Activated T-helper 9 cell treated with anti-CD3 and anti-CD28 coated beads, Interleukin-2, amount 50 U/mL, for 16 hours (primary cell): ENCODE results near the gene STK33.

ENCODE experiments used
- DNase-seq: peaks from one replicate; pipeline ENCODE4 v3.0.0-alpha.2; 2020; ENCODE audit warnings: low read depth

Gene STK33

GRCh38 chr11:8373519-8374432, 220.3 kb downstream of the STK33 start:
- DNase-seq = no peak

DNA sequence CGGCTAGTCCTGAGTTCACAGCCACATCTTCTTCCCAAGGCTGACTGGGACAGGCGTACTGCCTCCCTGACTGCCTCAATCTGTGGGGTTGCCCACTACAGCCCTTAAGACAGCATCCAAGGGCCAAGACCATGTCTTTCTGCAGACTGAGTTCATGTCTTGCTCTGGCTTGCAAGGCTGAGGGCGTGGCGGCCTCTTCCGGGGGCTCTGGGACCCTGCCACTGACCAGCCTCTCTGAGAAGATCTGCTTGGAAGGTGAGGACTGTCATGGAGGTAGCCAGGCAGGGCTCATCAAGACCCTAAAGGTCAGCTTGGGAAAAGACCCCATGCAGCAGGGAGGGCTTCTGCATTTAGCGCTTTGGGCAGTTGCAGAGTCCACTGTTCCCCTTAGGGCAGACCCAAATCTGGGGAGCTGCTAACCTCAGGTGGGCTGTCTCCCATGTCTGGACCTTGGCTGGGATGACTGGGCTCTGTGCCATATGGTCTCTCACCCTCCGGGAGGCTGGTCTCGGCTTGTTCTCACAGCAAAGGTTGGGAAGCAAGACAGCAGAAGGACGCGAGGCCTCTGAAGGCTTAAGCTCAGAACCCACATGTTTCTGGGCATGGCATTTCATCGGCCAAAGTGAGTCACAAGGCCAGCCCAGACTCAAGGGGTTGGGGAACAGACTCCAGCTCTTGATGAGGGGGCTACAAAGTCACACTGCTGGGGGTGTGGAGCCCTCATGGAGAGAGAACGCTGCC, 221.2 kb downstream of the STK33 start:
- DNase-seq = no peak

GRCh38 chr11:8371516-8371884, 222.5 kb downstream of the STK33 start:
- DNase-seq = no peak

- no peak for DNase-seq
Measured at GRCh38 chr11:8370812-8371515, 223.1 kb downstream of the STK33 start.

- no peak for DNase-seq
Measured at GRCh38 chr11:8369592-8370205, 224.3 kb downstream of the STK33 start.

- no peak for DNase-seq
Measured at GRCh38 chr11:8368772-8369171, 225.3 kb downstream of the STK33 start.

DNA sequence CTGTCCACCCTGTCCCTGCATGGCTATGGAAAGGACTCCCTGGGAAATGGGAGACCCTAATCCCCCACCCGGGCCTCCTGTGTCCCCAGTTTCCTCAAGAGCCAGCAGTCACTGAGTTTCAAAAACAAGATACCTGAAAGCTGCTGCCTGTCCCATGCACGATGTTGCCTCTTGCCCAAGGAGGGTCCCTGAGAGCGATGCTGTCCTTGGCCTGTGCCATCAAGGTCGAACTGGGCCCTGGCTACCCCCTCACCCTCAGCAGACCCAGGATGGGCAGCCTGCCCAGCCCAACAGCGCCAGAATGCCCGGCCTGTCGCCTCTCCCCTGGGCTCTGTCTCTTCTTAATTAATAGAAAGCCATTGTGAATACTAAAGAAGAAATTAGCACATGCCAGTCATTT, 225.8 kb downstream of the STK33 start:
- DNase-seq = no peak

DNA sequence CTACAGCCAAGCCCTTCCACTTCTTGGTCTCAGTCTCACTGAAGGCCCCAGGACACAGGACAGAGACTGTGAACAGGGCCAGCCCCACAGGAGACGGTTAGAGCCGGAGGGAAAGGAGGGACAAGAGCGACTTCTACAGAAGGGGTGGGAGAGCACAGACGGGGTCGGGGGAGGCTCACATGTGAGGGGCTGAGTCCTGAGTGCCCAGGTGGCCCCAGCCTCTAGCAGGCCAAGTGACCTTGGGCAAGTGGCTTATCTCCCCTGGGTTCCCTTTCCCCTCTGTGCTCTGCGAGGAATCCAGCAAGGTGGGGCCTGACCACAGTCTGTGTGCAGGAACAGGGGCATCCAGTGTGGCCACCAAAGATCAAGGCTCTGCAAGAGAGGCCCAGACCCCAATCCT, 227.7 kb downstream of the STK33 start:
- DNase-seq = no peak

GRCh38 chr11:8365216-8365941, 228.6 kb downstream of the STK33 start:
- no peak for DNase-seq

GRCh38 chr11:8363921-8364320, 230.1 kb downstream of the STK33 start:
- no peak for DNase-seq

DNA sequence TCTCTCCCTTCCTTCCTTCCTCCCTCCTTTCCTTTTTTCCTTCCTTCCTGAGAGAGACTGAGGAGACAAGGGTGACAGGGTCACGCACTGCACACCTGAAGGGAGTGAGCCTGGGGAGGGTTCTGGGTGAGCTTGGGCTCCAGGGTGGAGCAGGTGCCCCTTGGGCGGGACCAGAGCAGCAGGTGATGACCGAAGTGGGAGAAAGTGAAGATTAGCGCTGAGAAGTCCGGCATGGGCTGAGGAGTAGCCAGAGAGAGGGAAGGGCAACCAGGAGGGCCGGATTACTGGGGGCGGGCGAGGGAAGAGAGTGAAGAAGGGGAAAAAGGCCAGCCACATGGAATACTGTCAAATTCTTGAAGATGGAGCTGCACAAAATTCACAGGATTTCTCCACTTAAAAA, 231.1 kb downstream of the STK33 start:
- DNase-seq = no peak

- DNase-seq = no peak
Measured at GRCh38 chr11:8362491-8362890, 231.5 kb downstream of the STK33 start.

DNA sequence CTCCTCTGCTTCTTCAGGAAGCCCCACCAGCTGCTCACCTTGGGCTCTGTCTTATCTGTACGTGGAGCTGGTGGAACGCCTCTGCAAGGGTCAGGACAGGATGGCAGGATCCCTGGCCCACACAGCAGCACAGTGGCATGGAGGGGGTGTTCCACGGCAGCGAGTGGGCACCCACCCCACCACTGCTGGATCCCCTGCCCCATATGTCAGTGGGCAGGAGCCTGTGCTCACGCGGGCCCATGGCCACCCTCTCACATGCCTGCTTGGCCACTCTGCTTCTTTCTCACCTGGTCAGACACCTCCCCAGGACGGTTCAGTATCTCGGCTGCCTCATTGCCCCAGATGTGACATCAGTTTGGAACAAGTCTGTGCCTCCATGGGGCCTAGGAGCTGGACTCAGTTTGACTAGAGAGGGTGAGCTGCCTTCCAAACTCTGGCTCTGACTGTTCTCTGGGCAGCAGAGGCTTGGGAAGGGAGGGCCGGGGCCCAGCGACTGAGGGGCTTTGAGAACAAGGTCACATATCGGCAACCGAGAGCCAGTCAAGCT, 232.3 kb downstream of the STK33 start:
- DNase-seq = no peak

GRCh38 chr11:8361206-8361605, 232.8 kb downstream of the STK33 start:
- DNase-seq = no peak

DNA sequence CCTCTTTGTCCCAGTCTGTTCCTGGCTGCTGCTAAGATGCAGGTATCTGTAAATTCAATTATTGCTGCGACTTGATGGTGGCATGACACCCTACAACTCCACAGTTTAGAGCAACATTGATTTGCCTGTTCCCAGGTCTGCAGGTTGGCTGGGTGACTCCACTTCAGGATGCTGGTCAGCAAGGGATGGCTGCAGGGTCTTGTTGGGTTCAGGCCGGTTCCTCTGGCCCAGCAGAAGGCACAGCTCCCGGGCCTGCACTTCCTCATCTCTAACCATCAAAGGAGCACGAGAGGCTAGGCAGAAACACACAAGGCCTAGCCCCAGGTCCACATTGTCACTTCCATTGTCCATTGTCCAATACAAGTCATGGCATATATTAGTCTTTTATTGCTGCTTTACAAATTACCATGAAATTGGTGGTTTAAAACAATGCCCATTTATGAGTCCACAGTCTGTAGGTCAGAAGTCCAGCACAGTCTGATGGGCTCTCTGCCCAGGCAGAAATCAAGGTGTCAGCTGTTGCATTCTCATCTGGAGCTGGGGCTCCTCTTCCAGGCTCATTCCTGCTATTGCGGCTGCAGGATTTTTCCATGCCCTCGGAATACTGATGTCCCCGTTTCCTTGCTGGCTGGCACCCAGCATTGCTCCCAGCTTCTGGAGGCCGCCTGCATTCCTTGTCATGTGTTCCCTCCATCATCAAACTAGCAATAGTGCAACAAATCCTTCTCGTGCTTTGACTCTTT, 233.8 kb downstream of the STK33 start:
- DNase-seq = no peak

- DNase-seq = no peak
Measured at GRCh38 chr11:8359521-8359920, 234.5 kb downstream of the STK33 start.

- DNase-seq = no peak
Measured at GRCh38 chr11:8357891-8358566, 236.0 kb downstream of the STK33 start.

DNA sequence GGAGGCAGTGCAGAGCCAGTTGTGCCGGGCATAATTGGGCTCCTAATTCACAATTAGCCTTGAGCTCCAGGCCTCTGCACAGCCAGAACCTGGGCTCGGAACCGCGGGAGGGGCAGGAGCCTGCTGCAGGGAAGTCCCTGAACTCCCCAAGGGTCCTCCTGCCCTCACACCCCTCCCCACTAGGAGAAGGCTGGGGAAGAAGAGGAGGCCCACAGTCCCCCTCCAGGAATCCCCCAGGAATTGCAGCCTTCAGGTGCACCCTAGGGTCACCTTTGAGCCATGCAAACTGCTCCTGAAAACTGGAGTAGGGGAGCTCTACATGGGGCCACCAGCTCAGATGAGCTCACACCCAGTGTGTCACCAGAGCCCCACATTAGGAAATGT, 236.5 kb downstream of the STK33 start:
- no peak for DNase-seq

GRCh38 chr11:8356721-8357504, 237.1 kb downstream of the STK33 start:
- DNase-seq = no peak
